GM19463 (cell line): ENCODE results near the gene STK40.
A peak's percentile ranks its signal among the peaks of the same experiment; 100 is the strongest.

Experiments used
- ATAC-seq: cut with Tn5 transposase; IDR thresholded peaks from one replicate; pipeline ENCODE4 v1.9.1; 2021; ENCODE audit warnings: mild to moderate bottlenecking, moderate library complexity; ENCODE audit not compliant: unreplicated experiment

STK40 gene

DNA sequence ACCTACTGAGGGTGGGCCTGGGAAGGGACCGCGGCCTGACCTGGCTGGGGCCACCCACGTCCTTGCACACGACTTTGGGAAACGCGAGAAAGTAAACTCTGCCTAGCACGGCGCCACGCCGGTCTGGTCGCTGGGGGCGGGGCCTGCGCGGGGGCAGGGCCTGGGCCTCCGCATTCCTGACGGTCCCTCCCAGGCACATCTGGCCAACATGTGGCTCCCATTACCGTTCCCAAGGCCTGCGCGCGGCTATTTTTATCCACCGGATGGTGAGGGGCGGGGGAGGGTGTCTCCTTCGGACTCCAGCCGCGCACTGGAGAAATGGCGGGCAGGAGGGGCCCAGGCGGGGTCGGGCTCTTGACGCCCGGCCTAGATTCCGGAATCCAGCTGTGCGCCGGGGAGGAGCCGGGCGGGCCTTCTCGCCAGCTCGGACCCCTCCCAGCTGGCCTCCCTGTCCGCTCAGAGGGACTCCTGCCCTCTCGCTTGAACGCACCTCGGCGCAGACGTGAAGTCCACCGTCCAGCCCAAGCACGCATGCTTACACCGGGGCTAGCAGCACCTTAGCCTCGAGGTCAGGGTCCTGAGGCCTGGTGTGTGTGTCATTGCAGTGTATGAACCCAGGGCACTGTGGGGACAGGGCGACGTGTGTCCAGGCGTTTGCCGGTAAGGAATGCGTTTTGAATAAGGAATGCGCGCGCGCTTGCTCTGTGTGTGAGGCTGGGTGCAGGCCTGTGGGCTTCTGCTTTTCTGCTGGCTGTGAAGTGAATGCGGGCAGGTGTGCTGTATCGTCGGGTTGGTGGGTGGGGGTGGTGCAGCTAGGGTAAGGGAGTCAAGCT, 64.4 kb downstream of the STK40 start:
- ATAC-seq = no peak

DNA sequence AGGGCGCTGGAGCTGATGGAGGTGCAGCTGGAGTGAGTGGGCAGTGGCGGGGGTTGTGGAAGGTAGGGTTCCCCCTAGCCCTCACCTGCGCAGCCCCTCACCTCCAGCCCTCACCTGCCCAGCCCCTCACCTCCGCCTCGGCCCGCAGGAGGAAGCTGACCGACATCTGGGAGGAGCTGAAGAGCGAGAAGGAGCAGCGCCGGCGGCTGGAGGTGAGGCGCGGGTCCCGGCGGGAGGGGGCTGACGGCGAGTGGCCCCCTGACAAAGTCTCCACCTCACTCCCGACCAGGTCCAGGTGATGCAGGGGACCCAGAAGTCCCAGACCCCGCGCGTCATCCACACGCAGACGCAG, 65.0 kb downstream of the STK40 start:
- ATAC-seq = no peak

DNA sequence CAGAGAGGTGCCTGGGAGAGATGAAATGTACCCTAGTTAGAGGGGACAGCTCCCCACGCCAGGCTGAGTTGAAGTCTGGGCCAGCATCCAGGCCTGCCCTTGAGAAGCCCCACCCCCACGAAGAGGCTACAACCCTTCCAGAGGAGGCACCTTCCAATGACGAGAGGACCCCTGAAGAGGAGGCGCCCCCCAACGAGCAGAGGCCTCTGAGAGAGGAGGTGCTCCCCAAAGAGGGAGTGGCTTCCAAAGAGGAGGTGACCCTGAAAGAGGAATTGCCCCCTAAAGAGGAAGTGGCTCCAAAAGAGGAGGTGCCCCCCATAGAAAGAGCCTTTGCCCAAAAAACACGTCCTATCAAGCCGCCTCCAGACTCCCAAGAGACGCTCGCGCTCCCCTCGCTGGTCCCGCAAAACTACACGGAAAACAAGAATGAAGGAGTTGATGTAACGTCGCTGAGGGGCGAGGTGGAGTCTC, 65.4 kb downstream of the STK40 start:
- no peak for ATAC-seq

DNA sequence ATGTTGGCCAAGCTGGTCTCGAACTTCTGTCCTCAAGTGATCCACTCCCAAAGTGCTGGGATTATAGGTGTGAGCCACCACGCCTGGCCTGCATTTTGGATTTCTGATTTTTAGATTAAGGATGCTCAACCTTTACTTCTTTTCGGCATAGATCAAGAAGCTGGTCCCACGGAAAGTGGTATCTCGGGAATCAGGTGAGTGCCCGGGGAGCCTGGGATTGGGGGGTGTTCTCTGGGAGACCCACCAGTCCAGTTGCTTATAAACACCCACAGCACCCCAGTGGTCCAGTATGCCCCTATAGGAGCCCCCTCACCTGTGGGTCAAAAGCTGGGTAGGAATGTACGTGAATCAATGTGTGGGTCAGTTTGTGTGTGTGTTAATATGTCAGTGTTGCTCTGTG, 76.3 kb downstream of the STK40 start:
- no peak for ATAC-seq

DNA sequence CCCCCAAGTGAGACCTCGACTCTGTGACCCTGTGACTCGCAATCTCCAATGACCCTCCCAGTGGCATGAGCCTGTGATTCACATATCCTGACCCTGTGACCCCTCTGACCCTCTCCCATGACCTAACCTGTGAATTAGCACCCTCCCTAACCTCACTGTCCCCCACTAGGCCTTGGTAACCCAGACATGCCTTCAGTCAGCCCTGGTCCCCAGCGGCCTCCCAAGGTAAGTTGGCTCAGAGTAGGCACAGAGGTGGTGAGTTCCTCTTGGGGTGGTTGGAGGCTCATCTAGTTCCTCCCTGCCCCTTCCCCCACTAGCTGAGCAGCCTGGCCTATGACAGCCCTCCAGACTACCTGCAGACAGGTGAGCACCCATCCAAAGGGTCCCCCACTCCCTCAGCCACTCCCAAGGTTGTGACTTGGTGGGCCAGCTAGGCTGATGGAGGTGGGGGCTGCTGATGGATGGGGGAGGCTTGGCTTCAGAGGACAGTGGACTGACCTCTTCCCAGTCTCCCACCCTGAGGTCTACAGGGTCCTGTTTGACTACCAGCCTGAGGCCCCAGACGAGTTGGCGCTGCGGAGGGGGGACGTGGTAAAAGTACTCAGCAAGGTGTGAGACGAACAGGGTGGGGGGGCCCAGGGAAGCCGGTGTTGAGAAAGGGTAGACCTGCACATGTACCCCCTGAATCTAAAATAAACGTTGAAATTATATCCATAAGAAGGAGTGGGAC, 78.0 kb downstream of the STK40 start:
- no peak for ATAC-seq

DNA sequence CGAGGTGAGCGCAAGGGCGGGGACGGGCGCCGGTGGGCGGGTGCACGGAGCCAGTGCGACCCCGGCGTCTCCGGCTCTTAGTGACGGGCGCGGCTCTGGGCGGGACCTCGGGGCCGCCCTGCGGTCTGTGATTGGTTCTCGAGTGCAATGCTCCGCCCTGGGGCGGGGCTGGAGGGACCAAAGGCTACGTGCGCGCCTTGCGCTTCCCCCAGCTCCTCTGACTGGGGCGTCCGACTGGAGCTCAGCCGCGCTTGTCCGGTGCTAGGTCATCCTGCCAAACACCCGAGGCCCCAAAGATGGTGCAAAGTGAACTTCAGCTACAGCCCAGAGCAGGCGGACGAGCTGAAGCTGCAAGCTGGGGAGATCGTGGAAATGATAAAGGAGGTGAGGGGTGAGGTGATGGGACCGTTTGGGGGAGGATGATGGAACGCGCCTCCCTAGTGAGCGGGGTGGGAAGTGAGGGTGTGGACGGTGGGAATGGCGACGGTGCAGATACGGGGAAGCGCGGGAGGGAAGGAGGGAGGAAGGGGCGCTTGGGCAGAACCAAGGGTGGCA, 78.7 kb downstream of the STK40 start:
- peak; percentile 99 for ATAC-seq

DNA sequence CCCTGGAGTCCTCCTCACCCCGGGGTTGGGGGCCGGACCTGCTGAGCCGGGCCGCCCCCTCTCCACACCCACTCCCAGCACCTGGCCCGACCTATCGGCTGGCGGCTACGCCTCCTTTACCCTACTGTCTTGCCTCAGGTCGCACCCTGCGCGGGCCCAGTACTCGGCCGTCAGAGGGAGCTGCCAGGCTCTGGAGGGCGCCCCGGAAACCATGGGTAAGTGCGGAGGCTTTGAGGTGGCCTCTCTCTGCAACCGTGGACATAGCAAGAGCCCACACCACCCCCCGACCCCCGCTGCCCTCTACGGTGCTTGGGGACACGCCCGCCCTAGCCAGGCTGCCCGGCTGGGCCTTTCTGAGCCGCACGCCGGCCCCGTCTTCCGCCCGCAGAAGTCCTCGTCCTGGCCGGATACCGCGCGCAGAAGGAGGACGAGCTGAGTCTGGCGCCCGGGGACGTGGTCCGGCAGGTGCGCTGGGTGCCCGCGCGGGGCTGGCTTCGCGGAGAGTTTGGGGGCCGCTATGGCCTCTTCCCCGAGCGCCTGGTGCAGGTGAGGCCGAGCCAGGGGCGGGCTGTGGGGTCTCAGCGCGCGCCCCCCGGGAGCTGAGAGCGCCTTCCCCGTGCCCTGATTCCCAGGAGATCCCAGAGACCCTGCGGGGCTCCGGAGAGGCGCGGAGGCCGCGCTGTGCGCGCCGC, 79.4 kb downstream of the STK40 start, which contains the start of gene SH3D21:
Gene SH3D21 (plus strand): TSS at position 159 of the 692 bp plus-strand sequence. CDS start 53 bp downstream, at position 212.
- peak; percentile 28 for ATAC-seq

DNA sequence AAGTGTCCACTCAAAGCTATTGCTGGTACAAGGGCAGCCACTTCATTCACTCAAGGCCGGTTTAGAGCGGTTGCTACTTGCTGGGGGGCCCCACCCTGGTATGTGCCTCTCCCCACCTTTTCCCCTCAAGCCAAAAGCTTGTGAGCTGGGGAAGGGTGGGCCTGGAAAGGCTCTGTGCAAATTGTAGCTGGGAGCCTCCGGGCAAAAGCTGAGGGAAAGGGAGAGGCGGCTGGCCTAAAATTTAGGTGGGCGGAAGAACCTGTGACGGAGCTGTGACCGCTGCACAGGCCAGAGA, 79.9 kb downstream of the STK40 start:
- no peak for ATAC-seq

DNA sequence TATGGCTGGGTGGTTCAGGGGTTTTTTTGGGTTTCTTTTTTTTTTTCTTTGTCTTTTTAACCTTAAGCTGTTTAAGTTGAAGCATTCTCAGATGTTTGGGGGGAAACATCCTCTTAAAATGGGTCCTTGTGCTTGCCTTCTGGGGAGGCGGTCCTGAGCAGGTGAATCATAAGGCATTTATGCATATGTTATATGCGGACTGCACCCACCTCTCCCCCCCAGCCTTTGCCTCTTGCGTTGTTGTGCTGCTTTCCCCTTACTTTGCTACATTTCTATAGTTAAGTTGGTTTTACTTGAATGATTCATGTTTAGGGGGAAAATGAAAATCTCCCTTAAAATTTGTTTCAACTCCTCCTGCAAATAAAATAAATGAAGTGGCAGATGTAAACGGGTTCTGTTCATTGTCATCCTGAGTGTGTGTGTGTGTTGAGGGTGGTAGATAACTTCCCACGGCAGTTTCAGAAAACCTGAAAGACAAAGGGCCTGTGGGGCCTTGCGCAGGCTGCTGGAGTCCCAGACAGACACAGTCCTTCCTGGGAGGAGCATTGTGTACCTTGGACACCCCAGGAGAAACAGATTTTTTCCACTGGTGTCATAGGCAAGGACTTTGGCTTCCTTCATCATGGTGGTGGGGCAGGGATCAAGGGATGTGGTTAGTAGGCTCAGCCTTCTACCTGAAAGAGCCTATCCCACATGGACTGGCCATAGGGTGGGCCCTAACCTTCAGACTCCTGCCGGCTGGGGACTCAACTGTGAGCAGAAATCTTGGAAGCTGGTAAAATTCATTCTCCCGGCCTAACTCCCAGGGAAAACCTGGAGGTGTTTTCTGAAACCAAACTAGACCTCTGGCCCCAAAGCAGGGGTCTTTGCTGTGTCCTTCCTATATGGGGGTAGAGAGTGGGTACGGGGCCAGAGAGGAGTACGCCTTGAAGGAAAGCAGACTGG, 80.5 kb downstream of the STK40 start:
- no peak for ATAC-seq

DNA sequence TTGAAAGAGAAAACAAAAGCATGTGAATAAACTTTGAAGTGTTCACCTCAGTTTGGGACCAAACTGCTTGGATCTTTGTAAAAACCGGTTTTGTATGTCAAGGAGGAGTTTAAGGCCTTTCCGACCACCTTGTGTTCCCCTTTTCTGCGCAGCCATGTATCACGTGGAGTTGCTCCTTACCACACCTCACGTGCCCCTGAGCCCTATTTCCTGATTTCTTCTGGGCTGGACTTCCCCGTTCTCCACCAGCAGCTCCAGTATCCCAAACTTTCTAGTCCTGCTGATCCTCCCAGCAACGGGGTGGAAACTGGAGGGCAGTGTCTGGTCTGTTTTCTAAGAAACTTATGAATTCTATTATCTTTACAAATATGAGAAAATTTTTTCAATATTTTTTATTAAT, 81.2 kb downstream of the STK40 start:
- ATAC-seq = no peak

DNA sequence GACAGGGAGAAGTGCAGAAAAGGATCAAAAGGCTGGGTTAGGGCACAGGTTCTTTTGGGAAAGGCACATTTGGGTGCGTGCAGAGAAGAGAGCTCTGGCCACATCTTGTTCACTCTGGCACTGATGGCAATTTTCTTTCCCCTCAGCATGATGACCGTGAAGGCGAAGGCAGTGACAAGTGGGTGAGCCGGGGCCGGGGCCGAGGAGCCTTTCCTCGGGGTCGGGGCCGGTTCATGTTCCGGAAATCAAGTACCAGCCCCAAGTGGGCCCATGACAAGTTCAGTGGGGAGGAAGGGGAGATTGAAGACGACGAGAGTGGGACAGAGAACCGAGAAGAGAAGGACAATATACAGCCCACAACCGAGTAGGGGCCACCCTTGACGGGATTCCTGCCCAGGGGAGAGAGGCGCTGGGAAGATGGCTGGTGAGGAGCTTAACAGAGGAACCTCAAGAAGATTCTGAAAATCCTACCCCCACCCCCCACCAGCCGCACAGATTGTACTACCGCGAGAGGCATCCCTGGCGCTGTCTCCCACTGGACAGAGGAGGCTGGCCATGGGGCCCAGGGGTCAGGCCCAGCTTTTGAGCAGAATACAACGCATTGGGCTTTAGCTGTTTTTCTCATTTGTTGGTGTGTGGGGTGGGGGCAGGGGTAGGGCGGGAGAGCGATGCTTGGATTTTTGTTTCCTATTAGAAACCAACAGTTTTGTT, 81.9 kb downstream of the STK40 start:
- ATAC-seq = no peak

DNA sequence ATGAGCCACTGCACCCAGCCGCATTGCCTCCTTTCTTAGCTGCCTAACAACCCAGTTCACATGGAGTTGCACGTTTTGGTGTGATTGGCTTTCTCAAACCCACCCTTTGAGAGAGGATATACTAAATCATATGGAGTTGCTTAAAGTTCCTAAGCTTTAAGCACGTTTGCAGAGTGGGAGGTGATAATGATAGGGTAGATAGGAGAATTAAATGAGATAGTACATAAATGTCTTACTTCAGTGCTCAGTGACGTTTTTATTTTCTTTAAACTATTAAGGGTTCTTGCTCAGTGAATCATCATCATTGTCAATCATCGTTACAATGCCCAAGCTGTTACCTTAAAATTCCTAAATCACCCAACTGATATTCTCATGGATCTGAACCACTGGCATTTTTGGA, 82.5 kb downstream of the STK40 start:
- no peak for ATAC-seq

DNA sequence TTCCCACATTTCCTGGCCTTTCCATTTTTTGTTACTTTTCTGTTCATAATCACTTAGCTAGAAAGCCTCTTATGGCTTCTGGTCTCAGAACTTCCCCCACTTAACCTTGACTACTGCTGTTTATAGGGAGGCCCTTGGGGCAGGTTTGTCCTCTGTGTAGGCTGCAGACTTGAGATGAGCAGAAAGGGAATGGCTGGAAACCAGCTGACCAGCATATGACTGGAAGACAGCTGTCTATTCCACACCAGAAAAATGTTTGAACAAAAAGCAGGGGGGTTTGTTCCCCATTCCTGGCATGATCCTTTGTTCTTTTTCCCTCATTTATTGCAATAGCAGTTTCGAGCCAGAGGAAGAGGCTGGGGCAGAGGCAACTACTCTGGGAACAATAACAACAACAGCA, 84.5 kb downstream of the STK40 start:
- ATAC-seq = no peak

DNA sequence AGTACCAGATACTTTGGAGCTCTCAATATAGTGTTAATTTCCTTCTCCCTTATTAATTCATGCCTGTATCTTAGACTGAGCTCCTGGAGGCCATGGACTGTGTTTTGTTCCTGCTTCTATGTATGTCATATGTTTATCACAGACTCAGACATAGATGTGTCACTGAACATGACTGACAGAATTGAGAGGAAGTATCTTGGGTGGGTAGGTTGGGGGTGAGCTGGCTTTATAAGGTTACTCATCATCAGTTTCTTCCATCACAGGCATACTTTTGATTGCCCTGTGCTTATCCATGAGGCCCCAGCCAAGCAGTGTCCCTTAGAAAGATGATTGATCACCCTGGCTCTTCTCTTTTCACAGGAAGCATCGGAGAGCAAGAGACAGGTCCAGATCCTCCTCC, 85.2 kb downstream of the STK40 start:
- ATAC-seq = no peak

DNA sequence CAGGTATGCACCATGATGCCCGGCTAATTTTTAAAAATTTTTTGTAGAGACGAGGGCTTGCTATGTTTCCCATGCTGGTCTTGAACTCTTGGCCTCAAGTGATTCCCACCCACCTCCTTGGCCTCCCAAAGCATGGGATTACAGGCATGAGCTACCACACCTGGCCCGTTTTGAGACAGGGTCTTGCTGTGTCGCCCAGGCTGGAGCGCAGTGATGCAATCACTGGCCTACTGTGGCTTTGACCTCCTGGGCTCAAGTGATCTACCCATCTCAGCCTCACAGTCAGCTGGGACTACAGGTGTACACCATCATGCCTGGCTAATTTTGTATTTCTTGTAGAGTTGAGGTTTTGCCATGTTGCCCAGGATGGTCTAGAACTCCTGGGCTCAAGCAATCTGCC, 87.1 kb downstream of the STK40 start:
- no peak for ATAC-seq

DNA sequence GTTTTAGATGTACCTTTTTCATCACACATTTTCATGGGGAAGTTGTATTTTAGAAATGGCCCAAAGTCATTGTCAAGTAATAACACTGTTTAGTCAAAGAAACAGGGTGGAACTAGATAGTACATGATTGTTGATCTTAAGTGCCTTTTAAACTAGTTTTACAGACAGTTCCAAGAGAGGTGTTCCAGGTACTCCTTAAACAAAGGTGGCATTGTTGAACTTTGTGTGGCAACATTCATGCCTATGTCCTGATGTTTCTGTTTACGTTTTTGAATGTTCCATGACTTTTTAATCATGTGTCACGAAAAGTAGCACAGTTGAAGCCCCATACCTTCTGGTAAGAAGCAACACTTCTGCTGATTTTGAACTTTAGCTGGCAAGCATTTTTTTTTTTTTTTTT, 88.7 kb downstream of the STK40 start:
- ATAC-seq = no peak

DNA sequence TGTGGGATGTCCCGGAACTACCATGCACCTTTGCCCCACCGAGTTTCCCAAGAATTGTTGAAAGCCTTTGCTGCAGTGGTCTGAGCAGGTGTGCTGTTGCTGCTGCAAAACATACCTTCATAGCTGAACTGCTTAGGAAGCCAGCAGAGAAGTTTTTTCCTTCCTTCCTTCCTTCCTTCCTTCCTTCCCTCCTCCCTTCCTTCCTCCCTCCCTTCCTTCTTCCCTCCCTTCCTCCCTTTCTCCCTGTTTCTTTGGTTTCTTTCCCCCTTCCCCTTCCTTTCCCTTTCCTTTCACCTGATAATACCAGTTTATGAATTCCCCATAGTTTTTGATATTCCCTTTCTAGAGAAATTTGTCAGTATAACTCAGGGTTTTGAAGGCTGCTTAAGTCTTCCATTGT, 90.3 kb downstream of the STK40 start:
- no peak for ATAC-seq
